Bronchial epithelial cell (primary cell): ENCODE measurements around the gene PLA2G12A. TPM values are rescaled to one million over a fixed set of nuclear protein-coding genes. Genes with fewer than 3 reads are reported as not detected.

Experiments used
- DNase-seq: peaks from one replicate; pipeline ENCODE4 v3.0.0-alpha.2; 2010; ENCODE audit warnings: low read depth
- FAIRE-seq: peaks from 2 replicates; lab custom pipeline; 2011; peaks lifted over from hg19 to GRCh38; lab: Jason Lieb, UNC
- H3K27me3 ChIP-seq: 2 replicates; pipeline ENCODE4 v1.5.1; 2011; ENCODE audit warnings: low read length; ENCODE audit not compliant: control insufficient read depth, insufficient read depth
- H3K36me3 ChIP-seq: 2 replicates; pipeline ENCODE4 v1.5.1; 2011; ENCODE audit warnings: low read length; ENCODE audit not compliant: control insufficient read depth, insufficient read depth
- H3K4me3 ChIP-seq: 2 replicates; pipeline ENCODE4 v1.5.1; 2011; ENCODE audit warnings: mild to moderate bottlenecking, low read depth, low read length, control low read depth
- total RNA-seq: library from RNA; depleted of rRNA; stranded (reverse); fragments of >200 nt; gene quantifications from 2 replicates; pipeline ENCODE4 v1.2.1, GENCODE V29; 2014
- TF ChIP-seq, protein P1 (sequence below): IDR thresholded peaks from 2 replicates; pipeline ENCODE4 v1.5.1; 2011; ENCODE audit warnings: mild to moderate bottlenecking, moderate library complexity, low read length, control low read depth, inconsistent platforms; ENCODE audit not compliant: insufficient read depth, severe bottlenecking

The PLA2G12A gene
- total RNA-seq, 1 donor from 2014 or later, result 54.0 TPM

DNA sequence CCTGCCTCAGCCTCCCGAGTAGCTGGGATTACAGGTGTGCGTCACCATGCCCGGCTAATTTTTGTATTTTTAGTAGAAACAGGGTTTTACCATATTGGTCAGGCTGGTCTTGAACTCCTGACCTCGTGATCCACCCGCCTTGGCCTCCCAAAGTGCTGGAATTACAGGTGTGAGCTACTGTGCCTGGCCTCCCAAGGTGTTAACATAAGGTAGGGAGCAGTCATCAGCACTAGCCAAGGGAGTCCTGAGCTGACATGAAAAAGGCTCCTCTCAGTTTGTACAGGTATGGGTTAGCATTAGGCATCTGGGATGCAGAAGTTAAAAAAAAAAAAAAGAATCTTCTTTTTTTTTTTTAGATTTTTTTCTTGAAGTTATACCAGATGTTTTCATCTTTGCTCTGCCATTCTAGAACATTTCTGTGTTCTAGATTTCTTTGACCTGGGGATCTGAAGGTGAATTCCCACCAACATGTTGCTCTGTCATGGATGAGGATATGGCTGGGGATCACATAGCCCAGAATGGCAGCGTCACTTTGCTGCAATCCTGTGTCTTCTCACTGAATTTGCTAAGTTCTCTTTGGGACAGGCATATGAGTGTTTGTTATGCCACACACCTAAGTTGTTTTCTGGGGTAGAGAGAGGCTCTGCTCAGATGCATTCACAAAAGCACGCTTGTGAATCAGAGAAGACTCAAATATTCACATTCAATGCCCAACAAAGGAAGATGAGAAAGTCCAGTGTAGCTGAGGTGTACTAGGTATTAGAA, 24.4 kb upstream of the PLA2G12A start:
- no peaks in the 10 kb centered on the region for H3K27me3 ChIP-seq
- no peaks in the 10 kb centered on the region for H3K36me3 ChIP-seq
- TF ChIP-seq, protein P1, sequence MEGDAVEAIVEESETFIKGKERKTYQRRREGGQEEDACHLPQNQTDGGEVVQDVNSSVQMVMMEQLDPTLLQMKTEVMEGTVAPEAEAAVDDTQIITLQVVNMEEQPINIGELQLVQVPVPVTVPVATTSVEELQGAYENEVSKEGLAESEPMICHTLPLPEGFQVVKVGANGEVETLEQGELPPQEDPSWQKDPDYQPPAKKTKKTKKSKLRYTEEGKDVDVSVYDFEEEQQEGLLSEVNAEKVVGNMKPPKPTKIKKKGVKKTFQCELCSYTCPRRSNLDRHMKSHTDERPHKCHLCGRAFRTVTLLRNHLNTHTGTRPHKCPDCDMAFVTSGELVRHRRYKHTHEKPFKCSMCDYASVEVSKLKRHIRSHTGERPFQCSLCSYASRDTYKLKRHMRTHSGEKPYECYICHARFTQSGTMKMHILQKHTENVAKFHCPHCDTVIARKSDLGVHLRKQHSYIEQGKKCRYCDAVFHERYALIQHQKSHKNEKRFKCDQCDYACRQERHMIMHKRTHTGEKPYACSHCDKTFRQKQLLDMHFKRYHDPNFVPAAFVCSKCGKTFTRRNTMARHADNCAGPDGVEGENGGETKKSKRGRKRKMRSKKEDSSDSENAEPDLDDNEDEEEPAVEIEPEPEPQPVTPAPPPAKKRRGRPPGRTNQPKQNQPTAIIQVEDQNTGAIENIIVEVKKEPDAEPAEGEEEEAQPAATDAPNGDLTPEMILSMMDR, result no peak
- FAIRE-seq (no peak), DNase-seq (no peak)
- H3K4me3 ChIP-seq, result no peak overlapping the region

DNA sequence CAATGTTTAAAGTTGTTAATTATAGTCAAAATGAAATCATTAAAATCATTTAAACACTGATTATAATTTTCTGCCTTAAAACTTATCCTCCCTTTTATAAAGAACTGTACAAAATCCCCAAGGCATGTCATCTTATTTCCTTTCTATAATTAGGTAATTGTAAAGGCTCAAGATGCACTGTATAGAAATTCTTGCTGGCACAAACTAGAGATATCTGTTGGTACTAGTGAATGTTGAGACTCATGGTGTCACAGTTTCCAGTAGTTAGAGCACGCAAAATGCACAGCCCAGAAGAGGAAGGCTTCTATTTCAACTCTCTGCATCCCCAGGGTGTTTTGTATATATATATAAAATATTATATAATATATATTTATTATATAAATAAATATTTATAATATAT, 22.7 kb upstream of the PLA2G12A start:
- TF ChIP-seq, protein P1, result no peak
- H3K36me3 ChIP-seq, result no peaks in the 10 kb centered on the region
- FAIRE-seq, result no peak
- H3K27me3 ChIP-seq, result no peaks in the 10 kb centered on the region
- no peak overlapping the region for H3K4me3 ChIP-seq
- no peak for DNase-seq

DNA sequence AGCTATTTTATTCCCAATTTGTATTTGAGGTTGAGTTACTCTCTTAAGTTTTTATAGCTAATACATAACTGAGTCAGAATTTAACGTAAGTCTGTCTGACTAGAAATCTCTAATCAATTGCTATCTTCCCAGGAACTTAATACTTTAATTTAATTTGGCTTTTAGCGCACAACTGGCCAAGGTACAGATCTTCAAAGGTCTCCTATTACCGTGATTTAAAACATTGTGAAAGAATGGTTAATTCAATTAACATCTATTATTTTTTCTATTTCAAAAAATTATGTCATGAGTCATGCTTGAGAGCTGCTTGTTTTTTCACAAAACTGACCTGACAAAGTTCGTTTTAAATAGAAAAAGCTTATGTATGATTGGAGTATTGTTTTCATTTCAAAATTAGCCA, 22.0 kb upstream of the PLA2G12A start:
- no peaks in the 10 kb centered on the region for H3K36me3 ChIP-seq
- DNase-seq, result no peak
- H3K27me3 ChIP-seq, result no peaks in the 10 kb centered on the region
- TF ChIP-seq, protein P1, result no peak
- no peak for FAIRE-seq
- H3K4me3 ChIP-seq, result no peak overlapping the region

DNA sequence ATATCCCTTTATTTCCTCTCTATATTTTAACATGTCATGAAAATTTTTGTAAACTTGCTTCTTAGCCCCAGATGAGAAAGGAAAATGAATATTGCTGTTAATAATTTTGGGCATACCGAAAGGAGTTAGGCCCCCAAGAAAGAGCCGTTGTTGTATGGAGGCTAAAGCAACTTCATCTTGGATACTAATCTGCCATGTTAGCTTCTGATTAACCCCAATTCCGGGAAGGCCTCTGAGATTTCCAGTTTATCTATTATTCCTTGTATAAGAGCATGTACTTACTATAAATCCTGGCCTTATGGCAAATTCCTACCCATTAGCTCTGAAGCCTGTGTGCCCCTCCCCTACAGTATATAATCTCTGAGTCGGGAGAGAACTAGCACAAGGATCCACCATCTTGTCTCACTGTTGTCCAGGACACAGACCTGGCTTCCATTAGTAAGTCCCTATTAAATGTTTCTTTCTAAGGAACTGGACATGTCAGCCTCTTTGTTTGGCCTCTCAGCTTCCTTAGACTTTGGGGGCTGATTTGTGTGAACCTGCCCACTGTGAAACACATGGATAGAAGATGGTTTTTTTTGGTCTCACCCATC, 20.9 kb upstream of the PLA2G12A start:
- TF ChIP-seq, protein P1, result no peak
- DNase-seq, result no peak

DNA sequence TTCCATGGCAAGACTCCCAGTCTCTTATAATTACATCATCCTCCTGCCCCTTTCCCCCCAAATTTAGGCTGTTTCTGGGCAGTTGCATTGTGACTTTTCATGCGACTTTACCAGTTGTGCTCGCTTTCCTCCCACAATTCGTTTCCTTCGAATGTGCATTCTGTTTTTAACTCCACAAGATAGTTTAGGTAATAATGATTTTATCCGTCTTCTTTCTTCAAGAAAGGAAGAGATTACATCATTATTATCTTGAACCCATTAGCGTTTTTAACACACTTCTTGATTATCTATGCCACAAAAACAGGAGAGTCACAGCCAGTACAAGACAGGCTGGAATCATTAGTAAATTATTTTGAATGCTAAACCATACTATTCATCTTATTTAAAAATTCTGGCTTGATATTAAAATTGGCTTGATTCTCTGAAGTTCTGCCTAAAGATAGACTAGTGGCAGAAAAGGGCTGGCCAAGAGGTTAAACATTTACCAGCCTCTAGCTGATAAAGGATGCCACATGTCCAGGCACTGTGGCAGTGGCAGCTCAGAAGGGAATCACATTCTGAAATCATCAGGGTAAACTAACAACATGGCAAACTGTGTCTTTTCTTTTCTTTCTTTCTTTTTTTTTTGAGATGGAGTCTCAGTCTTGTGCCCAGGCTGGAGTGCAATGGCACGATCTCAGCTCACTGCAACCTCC, 19.7 kb upstream of the PLA2G12A start:
- TF ChIP-seq, protein P1, result no peak
- FAIRE-seq (no peak), DNase-seq (no peak)
- no peaks in the 10 kb centered on the region for H3K36me3 ChIP-seq
- H3K4me3 ChIP-seq, result no peak overlapping the region
- no peaks in the 10 kb centered on the region for H3K27me3 ChIP-seq

More for the DNA sequence above, 20.9 kb upstream of the PLA2G12A start:
- Histone ChIP-seq H3K4me3 (no peak overlapping the region), H3K27me3 (no peaks in the 10 kb centered on the region), H3K36me3 (no peaks in the 10 kb centered on the region)
- no peak for FAIRE-seq
